IPS-15b (cell line): Measurements from ENCODE around the gene ATF6.

Source experiments
- H3K27me3 ChIP-seq: one replicate; pipeline ENCODE4 v1.6.1; 2013; ENCODE audit warnings: low read length; ENCODE audit not compliant: control insufficient read depth, insufficient read depth
- H3K36me3 ChIP-seq: one replicate; pipeline ENCODE4 v1.6.1; 2013; ENCODE audit warnings: low read length; ENCODE audit not compliant: control insufficient read depth, insufficient read depth
- H3K4me1 ChIP-seq: one replicate; pipeline ENCODE4 v1.6.1; 2013; ENCODE audit warnings: mild to moderate bottlenecking, low read length; ENCODE audit not compliant: control insufficient read depth, insufficient read depth
- H3K4me3 ChIP-seq: one replicate; pipeline ENCODE4 v1.5.1; 2013; ENCODE audit warnings: low read depth, low read length
- H3K9ac ChIP-seq: one replicate; pipeline ENCODE4 v1.6.1; 2013; ENCODE audit warnings: low read depth, mild to moderate bottlenecking, low read length
- H3K9me3 ChIP-seq: one replicate; pipeline ENCODE4 v1.6.1; 2013; ENCODE audit warnings: mild to moderate bottlenecking, low read length; ENCODE audit not compliant: control insufficient read depth, insufficient read depth

The ATF6 gene

DNA sequence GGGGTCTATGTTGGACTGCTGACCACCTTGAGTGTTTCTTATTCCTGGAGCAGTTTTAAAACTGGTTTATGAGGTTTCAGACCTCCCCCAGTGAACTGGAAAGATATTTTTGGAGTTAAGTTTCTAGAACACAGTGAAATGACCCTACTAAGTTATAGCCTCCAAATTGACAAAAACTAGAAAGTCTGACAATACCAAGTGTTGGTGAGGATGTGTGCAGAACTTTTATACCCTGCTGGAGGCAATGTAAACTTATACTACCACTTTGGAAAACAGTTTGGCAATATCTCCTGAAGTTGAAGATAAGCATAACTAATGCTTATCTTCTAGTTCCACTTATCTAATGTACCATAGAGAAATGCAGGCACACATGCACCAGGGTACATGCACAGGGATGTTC lies 247.2 kb downstream of the ATF6 start:
- no peaks in the 10 kb centered on the region for H3K9me3 ChIP-seq
- peaks cover 9% of the 10 kb centered on the region for H3K4me1 ChIP-seq
- no peaks in the 10 kb centered on the region for H3K36me3 ChIP-seq
- H3K4me3 ChIP-seq, result no peak overlapping the region
- H3K9ac ChIP-seq, result no peak overlapping the region
- no peaks in the 10 kb centered on the region for H3K27me3 ChIP-seq
